ENCODE data around the gene SEMA5B. TPM values are rescaled to one million over a fixed set of nuclear protein-coding genes. Genes with fewer than 3 reads are reported as not detected.

The SEMA5B gene
- total RNA-seq, 1 donor from 2014 or later: 68.8 TPM

- H3K36me3 Mint-ChIP-seq (ENCODE audit: low read depth): peaks cover 3% of the 10 kb centered on the region
- H3K4me3 Mint-ChIP-seq (ENCODE audit: unreplicated experiment): no peak overlapping the region
- peaks cover 11% of the 10 kb centered on the region for H3K27me3 Mint-ChIP-seq (ENCODE audit: low read depth)
- no peaks in the 10 kb centered on the region for H3K9me3 Mint-ChIP-seq (ENCODE audit: low read depth)
- DNase-seq (ENCODE audit: low spot score): no peak
- TF ChIP-seq CTCF (IDR thresholded peaks at IDR 0.05): no peak
- no peaks in the 10 kb centered on the region for H3K4me1 Mint-ChIP-seq (ENCODE audit: low read depth)
- H3K27ac Mint-ChIP-seq (ENCODE audit: unreplicated experiment): no peak overlapping the region
These were observed 100.8 kb downstream of the SEMA5B start for GRCh38 chr3:122926811-122927210.

- Mint-ChIP-seq H3K27me3 (ENCODE audit: low read depth) (peaks cover 14% of the 10 kb centered on the region), H3K36me3 (ENCODE audit: low read depth) (peaks cover 3% of the 10 kb centered on the region), H3K4me3 (ENCODE audit: unreplicated experiment) (no peak overlapping the region), H3K4me1 (ENCODE audit: low read depth) (no peaks in the 10 kb centered on the region), H3K27ac (ENCODE audit: unreplicated experiment) (no peak overlapping the region), H3K9me3 (ENCODE audit: low read depth) (no peaks in the 10 kb centered on the region)
- DNase-seq (ENCODE audit: low spot score): no peak
- no peak for TF ChIP-seq CTCF (IDR thresholded peaks at IDR 0.05)
These were observed 101.2 kb downstream of the SEMA5B start for GRCh38 chr3:122926322-122926721.

- H3K9me3 Mint-ChIP-seq (ENCODE audit: low read depth): no peaks in the 10 kb centered on the region
- no peaks in the 10 kb centered on the region for H3K4me1 Mint-ChIP-seq (ENCODE audit: low read depth)
- H3K27me3 Mint-ChIP-seq (ENCODE audit: low read depth): peaks cover 15% of the 10 kb centered on the region
- no peak for DNase-seq (ENCODE audit: low spot score)
- H3K4me3 Mint-ChIP-seq (ENCODE audit: unreplicated experiment): no peak overlapping the region
- no peak for TF ChIP-seq CTCF (IDR thresholded peaks at IDR 0.05)
- peaks cover 3% of the 10 kb centered on the region for H3K36me3 Mint-ChIP-seq (ENCODE audit: low read depth)
- H3K27ac Mint-ChIP-seq (ENCODE audit: unreplicated experiment): no peak overlapping the region
These were observed 101.8 kb downstream of the SEMA5B start for GRCh38 chr3:122925756-122926155.

GRCh38 chr3:122924056-122924455, 103.5 kb downstream of the SEMA5B start:
- H3K9me3 Mint-ChIP-seq (ENCODE audit: low read depth): no peaks in the 10 kb centered on the region
- TF ChIP-seq CTCF (IDR thresholded peaks at IDR 0.05): no peak
- peaks cover 9% of the 10 kb centered on the region for H3K36me3 Mint-ChIP-seq (ENCODE audit: low read depth)
- H3K4me3 Mint-ChIP-seq (ENCODE audit: unreplicated experiment): no peak overlapping the region
- no peak for DNase-seq (ENCODE audit: low spot score)
- H3K27me3 Mint-ChIP-seq (ENCODE audit: low read depth): peaks cover 19% of the 10 kb centered on the region
- H3K4me1 Mint-ChIP-seq (ENCODE audit: low read depth): no peaks in the 10 kb centered on the region
- H3K27ac Mint-ChIP-seq (ENCODE audit: unreplicated experiment): no peak overlapping the region

- no peak for DNase-seq (ENCODE audit: low spot score)
- no peak for TF ChIP-seq CTCF (IDR thresholded peaks at IDR 0.05)
- no peak overlapping the region for H3K27ac Mint-ChIP-seq (ENCODE audit: unreplicated experiment)
These were observed 104.0 kb downstream of the SEMA5B start for GRCh38 chr3:122923611-122924010.

More at GRCh38 chr3:122923611-122924010, 104.0 kb downstream of the SEMA5B start:
- Mint-ChIP-seq H3K4me1 (ENCODE audit: low read depth) (no peaks in the 10 kb centered on the region), H3K27me3 (ENCODE audit: low read depth) (peaks cover 21% of the 10 kb centered on the region), H3K36me3 (ENCODE audit: low read depth) (peaks cover 9% of the 10 kb centered on the region), H3K4me3 (ENCODE audit: unreplicated experiment) (no peak overlapping the region), H3K9me3 (ENCODE audit: low read depth) (no peaks in the 10 kb centered on the region)
